Activated T-helper 17 cell treated with anti-CD3 and anti-CD28 coated beads, Interleukin-2, amount 50 U/mL, for 72 hours (primary cell): ENCODE data around the gene CDPF1. TPM values are rescaled to one million over a fixed set of nuclear protein-coding genes. Genes with fewer than 3 reads are reported as not detected.
"Not testable (repeated sequence)": the region's sequence is repeated elsewhere in the genome, so short reads cannot be mapped to it uniquely, and the experiment has no call there.

ENCODE experiments used
- ATAC-seq: fragments of 150-1000 bp; cut with Tn5 transposase; replicated peaks from 2 replicates; pipeline ENCODE4 v1.10.0; 2021; ENCODE audit warnings: mild to moderate bottlenecking, moderate library complexity
- H3K27ac Mint-ChIP-seq: one replicate; pipeline ENCODE4 v1.8.0; 2022; ENCODE audit warnings: mixed read lengths
- H3K27me3 Mint-ChIP-seq: one replicate; pipeline ENCODE4 v1.8.0; 2022; ENCODE audit warnings: mixed read lengths
- H3K36me3 Mint-ChIP-seq: one replicate; pipeline ENCODE4 v1.8.0; 2022; ENCODE audit warnings: low read depth, mild to moderate bottlenecking, mixed read lengths
- H3K4me1 Mint-ChIP-seq: one replicate; pipeline ENCODE4 v1.8.0; 2022; ENCODE audit warnings: mixed read lengths
- H3K4me3 Mint-ChIP-seq: one replicate; pipeline ENCODE4 v1.8.0; 2022; ENCODE audit warnings: mild to moderate bottlenecking, mixed read lengths
- H3K9me3 Mint-ChIP-seq: one replicate; pipeline ENCODE4 v1.8.0; 2022; ENCODE audit warnings: mixed read lengths
- total RNA-seq, 2 donors: library from RNA; stranded (reverse); gene quantifications; one replicate each; pipeline ENCODE4 v1.2.3, GENCODE V29; 2022

The CDPF1 gene
- total RNA-seq, 2 donors from 2014 or later = 5.6 to 7.8 TPM

- H3K27ac Mint-ChIP-seq = no peak overlapping the region
- no peak for ATAC-seq
- H3K27me3 Mint-ChIP-seq = no peaks in the 10 kb centered on the region
- no peaks in the 10 kb centered on the region for H3K9me3 Mint-ChIP-seq
- no peak overlapping the region for H3K4me3 Mint-ChIP-seq
- H3K4me1 Mint-ChIP-seq = peaks cover 7% of the 10 kb centered on the region
- H3K36me3 Mint-ChIP-seq = peaks cover 17% of the 10 kb centered on the region
Observed at GRCh38 chr22:46274381-46274780, 24.3 kb upstream of the CDPF1 start.

- Mint-ChIP-seq H3K9me3 (no peaks in the 10 kb centered on the region), H3K27me3 (no peaks in the 10 kb centered on the region), H3K27ac (no peak overlapping the region), H3K4me1 (peaks cover 7% of the 10 kb centered on the region), H3K4me3 (no peak overlapping the region), H3K36me3 (peaks cover 16% of the 10 kb centered on the region)
- ATAC-seq = no peak
Observed at GRCh38 chr22:46273432-46274148, 23.5 kb upstream of the CDPF1 start.

- H3K9me3 Mint-ChIP-seq = no peaks in the 10 kb centered on the region
- peaks cover 7% of the 10 kb centered on the region for H3K4me1 Mint-ChIP-seq
Observed at GRCh38 chr22:46272762-46273431, 22.8 kb upstream of the CDPF1 start.

GRCh38 chr22:46272196-46272595 lies 22.1 kb upstream of the CDPF1 start:
- peaks cover 7% of the 10 kb centered on the region for H3K4me1 Mint-ChIP-seq
- peaks cover 11% of the 10 kb centered on the region for H3K36me3 Mint-ChIP-seq
- H3K9me3 Mint-ChIP-seq = no peaks in the 10 kb centered on the region
- no peak for ATAC-seq
- no peak overlapping the region for H3K27ac Mint-ChIP-seq
- no peak overlapping the region for H3K4me3 Mint-ChIP-seq
- no peaks in the 10 kb centered on the region for H3K27me3 Mint-ChIP-seq

More at GRCh38 chr22:46272762-46273431, 22.8 kb upstream of the CDPF1 start:
- ATAC-seq = no peak
- Mint-ChIP-seq H3K36me3 (peaks cover 11% of the 10 kb centered on the region), H3K27me3 (no peaks in the 10 kb centered on the region), H3K4me3 (no peak overlapping the region), H3K27ac (no peak overlapping the region)

- ATAC-seq = no peak
- H3K4me3 Mint-ChIP-seq = peak overlapping the region; percentile 88
- H3K27ac Mint-ChIP-seq = no peak overlapping the region
- H3K27me3 Mint-ChIP-seq = peaks cover 12% of the 10 kb centered on the region
- H3K36me3 Mint-ChIP-seq = no peaks in the 10 kb centered on the region
- no peaks in the 10 kb centered on the region for H3K4me1 Mint-ChIP-seq
- H3K9me3 Mint-ChIP-seq = no peaks in the 10 kb centered on the region
Observed at GRCh38 chr22:46269564-46269963, 19.5 kb upstream of the CDPF1 start.

- Mint-ChIP-seq H3K9me3 (no peaks in the 10 kb centered on the region), H3K4me1 (peaks cover 3% of the 10 kb centered on the region), H3K27ac (peak within 1 kb of the TSS; percentile 70), H3K4me3 (peak within 1 kb of the TSS; percentile 88), H3K27me3 (peaks cover 24% of the 10 kb centered on the region), H3K36me3 (no peaks in the 10 kb centered on the region)
- ATAC-seq = peak; percentile 94
Observed at GRCh38 chr22:46267431-46268279, 17.6 kb upstream of the CDPF1 start, which contains the start of gene TTC38. Gene TTC38, plus strand, starts transcription at chr22:46268008. Its CDS starts 32 bp downstream, at chr22:46268040.

- H3K9me3 Mint-ChIP-seq, H3K4me1 Mint-ChIP-seq, ATAC-seq, H3K36me3 Mint-ChIP-seq, H3K4me3 Mint-ChIP-seq, H3K27ac Mint-ChIP-seq: not testable (repeated sequence)
- H3K27me3 Mint-ChIP-seq = peaks cover 39% of the 10 kb centered on the region
Observed at GRCh38 chr22:46265627-46266026, 15.5 kb upstream of the CDPF1 start.

- ATAC-seq, H3K4me3 Mint-ChIP-seq, H3K27ac Mint-ChIP-seq, H3K4me1 Mint-ChIP-seq, H3K36me3 Mint-ChIP-seq, H3K9me3 Mint-ChIP-seq: not testable (repeated sequence)
- H3K27me3 Mint-ChIP-seq = peaks cover 48% of the 10 kb centered on the region
Observed at GRCh38 chr22:46264520-46264919, 14.4 kb upstream of the CDPF1 start.

GRCh38 chr22:46263216-46263590 lies 13.1 kb upstream of the CDPF1 start, which contains the start of gene PKDREJ:
Gene PKDREJ, minus strand, starts transcription at chr22:46263343. Its CDS starts 21 bp downstream, at chr22:46263322.
- Mint-ChIP-seq H3K9me3 (no peaks in the 10 kb centered on the region), H3K4me1 (peaks cover 3% of the 10 kb centered on the region), H3K4me3 (peak within 1 kb of the TSS; percentile 61), H3K27me3 (peaks cover 56% of the 10 kb centered on the region), H3K27ac (no peak within 1 kb of the TSS), H3K36me3 (no peaks in the 10 kb centered on the region)
- no peak for ATAC-seq

- H3K27me3 Mint-ChIP-seq = peaks cover 61% of the 10 kb centered on the region
- no peaks in the 10 kb centered on the region for H3K36me3 Mint-ChIP-seq
- H3K9me3 Mint-ChIP-seq = no peaks in the 10 kb centered on the region
- peak overlapping the region; percentile 19 for H3K4me3 Mint-ChIP-seq
- H3K4me1 Mint-ChIP-seq = peaks cover 3% of the 10 kb centered on the region
- peak; percentile 85 for ATAC-seq
- H3K27ac Mint-ChIP-seq = no peak overlapping the region
Observed at GRCh38 chr22:46262449-46263215, 12.5 kb upstream of the CDPF1 start.

GRCh38 chr22:46260038-46260437 lies 9.9 kb upstream of the CDPF1 start:
- H3K4me1 Mint-ChIP-seq = peaks cover 8% of the 10 kb centered on the region
- H3K27ac Mint-ChIP-seq = no peak overlapping the region
- H3K27me3 Mint-ChIP-seq = peaks cover 55% of the 10 kb centered on the region
- H3K9me3 Mint-ChIP-seq = no peaks in the 10 kb centered on the region
- H3K36me3 Mint-ChIP-seq = no peaks in the 10 kb centered on the region
- no peak for ATAC-seq
- H3K4me3 Mint-ChIP-seq = no peak overlapping the region

GRCh38 chr22:46259374-46259773 lies 9.3 kb upstream of the CDPF1 start:
- Mint-ChIP-seq H3K36me3 (peaks cover under 1% of the 10 kb centered on the region), H3K27ac (no peak overlapping the region), H3K4me1 (peaks cover 11% of the 10 kb centered on the region), H3K27me3 (peaks cover 53% of the 10 kb centered on the region), H3K9me3 (no peaks in the 10 kb centered on the region), H3K4me3 (no peak overlapping the region)
- no peak for ATAC-seq

- Mint-ChIP-seq H3K9me3 (no peaks in the 10 kb centered on the region), H3K4me3 (no peak overlapping the region), H3K4me1 (peaks cover 16% of the 10 kb centered on the region), H3K27ac (no peak overlapping the region), H3K27me3 (peaks cover 36% of the 10 kb centered on the region), H3K36me3 (peaks cover 5% of the 10 kb centered on the region)
- ATAC-seq = peak; percentile 13
Observed at GRCh38 chr22:46256358-46256958, 6.4 kb upstream of the CDPF1 start.
